ENCODE results near the gene SPATA6L.

The SPATA6L gene

DNA sequence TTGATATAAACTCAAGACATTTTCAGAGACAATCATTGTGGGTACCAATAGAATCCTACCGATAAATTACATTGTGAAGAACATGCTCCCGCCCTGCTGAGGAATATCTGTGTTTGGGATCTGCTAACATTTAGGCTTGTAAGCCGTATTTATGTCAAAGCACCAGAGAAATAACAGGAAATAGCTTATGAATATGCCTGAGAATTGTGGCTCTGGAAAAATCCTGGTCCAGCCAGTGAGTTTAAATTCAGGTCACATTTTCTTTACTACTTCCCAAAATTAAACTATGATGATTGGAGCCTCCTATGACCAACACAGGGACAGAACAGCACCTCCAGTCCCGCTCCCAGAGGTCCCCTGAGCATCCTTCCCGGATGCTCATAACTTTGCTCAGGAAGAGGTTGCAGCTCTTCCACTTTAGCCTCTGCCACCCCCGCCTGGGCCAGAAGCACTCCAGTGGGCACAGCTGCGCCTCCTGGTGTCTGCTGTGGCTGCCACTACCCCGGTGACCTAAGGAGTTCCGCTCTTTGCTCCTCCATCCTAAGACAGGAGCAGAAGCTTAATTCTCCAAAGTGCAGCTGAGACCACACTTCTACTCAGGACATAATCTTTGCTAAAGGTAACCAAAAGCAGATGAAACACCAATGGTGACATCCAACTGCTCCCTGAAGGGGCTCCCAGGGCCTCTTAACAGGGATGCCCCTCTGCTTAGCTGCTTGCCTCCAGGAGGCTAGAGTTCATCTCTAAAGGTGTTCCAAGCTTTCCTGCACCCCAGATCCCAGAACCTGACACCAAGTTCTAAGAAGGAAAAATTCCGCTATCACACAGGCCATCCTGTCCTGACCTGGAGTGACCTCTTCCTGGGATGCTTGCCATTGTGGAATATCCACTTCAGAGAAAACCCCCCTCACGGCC is 117.2 kb downstream of the SPATA6L start:
- no peak for DNase-seq
